Measurements from ENCODE around the gene PARPBP. TPM values are rescaled to one million over a fixed set of nuclear protein-coding genes. Genes with fewer than 3 reads are reported as not detected.

Gene PARPBP
- polyA plus RNA-seq, 1 donor from 2014 or later, result 6.3 TPM

- Histone ChIP-seq H3K79me2 (replicated peaks; ENCODE audit: insufficient read depth, low read length) (no peaks in the 10 kb centered on the region), H3K27me3 (ENCODE audit: insufficient read depth, low read depth, low read length) (no peaks in the 10 kb centered on the region), H2AFZ (ENCODE audit: low read depth, low read length) (no peak overlapping the region), H3K27ac (ENCODE audit: low read length) (no peak overlapping the region), H4K20me1 (ENCODE audit: insufficient read depth) (no peaks in the 10 kb centered on the region), H3K9me3 (ENCODE audit: low read length) (no peaks in the 10 kb centered on the region), H3K4me2 (ENCODE audit: low read length) (no peak overlapping the region), H3K36me3 (ENCODE audit: insufficient read depth, low read length) (no peaks in the 10 kb centered on the region), H3K4me3 (ENCODE audit: low read length) (no peak overlapping the region), H3K9me2 (ENCODE audit: insufficient read depth, low read length) (no peaks in the 10 kb centered on the region), H3K9ac (ENCODE audit: low read length) (no peak overlapping the region), H3F3A (ENCODE audit: insufficient read depth, low read length, poor library complexity, severe bottlenecking) (no peaks in the 10 kb centered on the region)
- no peak for TF ChIP-seq CTCF (IDR thresholded peaks at IDR 0.05; ENCODE audit: poor library complexity, severe bottlenecking)
- no peak for TF ChIP-seq POLR2AphosphoS5 (IDR thresholded peaks at IDR 0.05)
- TF ChIP-seq MXI1 (conservative IDR thresholded peaks at IDR 0.05; ENCODE audit: poor library complexity, severe bottlenecking), result no peak
- no peak for TF ChIP-seq SMC3 (conservative IDR thresholded peaks at IDR 0.05; ENCODE audit: poor library complexity)
- TF ChIP-seq REST (IDR thresholded peaks at IDR 0.05; ENCODE audit: borderline replicate concordance), result no peak
- TF ChIP-seq TAF1 (IDR thresholded peaks at IDR 0.05; ENCODE audit: low read depth), result no peak
- TF ChIP-seq RAD21 (conservative IDR thresholded peaks at IDR 0.05), result no peak
- TF ChIP-seq EZH2 (IDR thresholded peaks at IDR 0.05; ENCODE audit: borderline replicate concordance, insufficient read depth, low read length, poor library complexity, severe bottlenecking), result no peak
- TF ChIP-seq EP300 (conservative IDR thresholded peaks at IDR 0.05; ENCODE audit: poor library complexity, severe bottlenecking), result no peak
Observed at GRCh38 chr12:102204025-102204424, 84.0 kb downstream of the PARPBP start.

- Histone ChIP-seq H3K9me2 (ENCODE audit: insufficient read depth, low read length) (no peaks in the 10 kb centered on the region), H3K9ac (ENCODE audit: low read length) (no peak overlapping the region), H3K79me2 (replicated peaks; ENCODE audit: insufficient read depth, low read length) (no peaks in the 10 kb centered on the region), H3K27me3 (ENCODE audit: insufficient read depth, low read depth, low read length) (no peaks in the 10 kb centered on the region), H2AFZ (ENCODE audit: low read depth, low read length) (no peak overlapping the region), H3K4me3 (ENCODE audit: low read length) (no peak overlapping the region), H3K4me2 (ENCODE audit: low read length) (no peak overlapping the region), H3K36me3 (ENCODE audit: insufficient read depth, low read length) (no peaks in the 10 kb centered on the region), H3F3A (ENCODE audit: insufficient read depth, low read length, poor library complexity, severe bottlenecking) (no peaks in the 10 kb centered on the region), H4K20me1 (ENCODE audit: insufficient read depth) (no peaks in the 10 kb centered on the region), H3K9me3 (ENCODE audit: low read length) (no peaks in the 10 kb centered on the region), H3K27ac (ENCODE audit: low read length) (no peak overlapping the region)
- TF ChIP-seq TAF1 (IDR thresholded peaks at IDR 0.05; ENCODE audit: low read depth), result no peak
- TF ChIP-seq POLR2AphosphoS5 (IDR thresholded peaks at IDR 0.05), result no peak
- no peak for TF ChIP-seq CTCF (IDR thresholded peaks at IDR 0.05; ENCODE audit: poor library complexity, severe bottlenecking)
- TF ChIP-seq REST (IDR thresholded peaks at IDR 0.05; ENCODE audit: borderline replicate concordance), result no peak
- no peak for TF ChIP-seq MXI1 (conservative IDR thresholded peaks at IDR 0.05; ENCODE audit: poor library complexity, severe bottlenecking)
- no peak for TF ChIP-seq EP300 (conservative IDR thresholded peaks at IDR 0.05; ENCODE audit: poor library complexity, severe bottlenecking)
- no peak for TF ChIP-seq SMC3 (conservative IDR thresholded peaks at IDR 0.05; ENCODE audit: poor library complexity)
- TF ChIP-seq EZH2 (IDR thresholded peaks at IDR 0.05; ENCODE audit: borderline replicate concordance, insufficient read depth, low read length, poor library complexity, severe bottlenecking), result no peak
- TF ChIP-seq RAD21 (conservative IDR thresholded peaks at IDR 0.05), result no peak
Observed at GRCh38 chr12:102215992-102216691, 96.2 kb downstream of the PARPBP start.
